Mucosa of stomach (tissue), 1 donor: Measurements from ENCODE around the gene FKBP10.
A peak's percentile ranks its signal among the peaks of the same experiment; 100 is the strongest.
"Not testable (repeated sequence)": the region's sequence is repeated elsewhere in the genome, so short reads cannot be mapped to it uniquely, and the experiment has no call there.

Experiments used
- H3K27me3 ChIP-seq: one replicate; pipeline ENCODE4 v1.7.0; 2013; ENCODE audit warnings: mild to moderate bottlenecking, low read length; ENCODE audit not compliant: control insufficient read depth, insufficient read depth
- H3K36me3 ChIP-seq: one replicate; pipeline ENCODE4 v1.7.0; 2013; ENCODE audit warnings: low read length; ENCODE audit not compliant: control insufficient read depth, insufficient read depth
- H3K4me1 ChIP-seq: one replicate; pipeline ENCODE4 v1.7.0; 2013; ENCODE audit warnings: mild to moderate bottlenecking, low read length; ENCODE audit not compliant: control insufficient read depth, insufficient read depth
- H3K4me3 ChIP-seq: one replicate; pipeline ENCODE4 v1.7.0; 2013; ENCODE audit warnings: low read length
- H3K9ac ChIP-seq: one replicate; pipeline ENCODE4 v1.7.0; 2013; ENCODE audit warnings: mild to moderate bottlenecking, low read length, moderate library complexity
- H3K9me3 ChIP-seq: one replicate; pipeline ENCODE4 v1.7.0; 2013; ENCODE audit warnings: mild to moderate bottlenecking, low read length, moderate library complexity; ENCODE audit not compliant: control insufficient read depth
- donor health status: Pancreatic carcinoma.

FKBP10 gene

GRCh38 chr17:41821776-41822175 is 9.0 kb downstream of the FKBP10 start:
- H3K36me3 ChIP-seq = no peaks in the 10 kb centered on the region

GRCh38 chr17:41822216-41823140 is 9.7 kb downstream of the FKBP10 start:
- Histone ChIP-seq H3K4me1 (no peaks in the 10 kb centered on the region), H3K9ac (no peak overlapping the region), H3K36me3 (no peaks in the 10 kb centered on the region), H3K4me3 (no peak overlapping the region), H3K9me3 (no peaks in the 10 kb centered on the region), H3K27me3 (no peaks in the 10 kb centered on the region)

More at GRCh38 chr17:41821776-41822175, 9.0 kb downstream of the FKBP10 start:
- Histone ChIP-seq H3K4me3 (no peak overlapping the region), H3K27me3 (no peaks in the 10 kb centered on the region), H3K9me3 (no peaks in the 10 kb centered on the region), H3K4me1 (no peaks in the 10 kb centered on the region), H3K9ac (no peak overlapping the region)

- Histone ChIP-seq H3K9ac (no peak overlapping the region), H3K4me1 (no peaks in the 10 kb centered on the region), H3K27me3 (no peaks in the 10 kb centered on the region), H3K9me3 (no peaks in the 10 kb centered on the region), H3K36me3 (no peaks in the 10 kb centered on the region), H3K4me3 (no peak overlapping the region)
Measured at GRCh38 chr17:41823141-41823524, 10.3 kb downstream of the FKBP10 start.

- Histone ChIP-seq H3K36me3 (no peaks in the 10 kb centered on the region), H3K27me3 (no peaks in the 10 kb centered on the region), H3K9me3 (no peaks in the 10 kb centered on the region), H3K4me1 (no peaks in the 10 kb centered on the region), H3K4me3 (no peak overlapping the region), H3K9ac (no peak overlapping the region)
Measured at GRCh38 chr17:41823580-41823979, 10.8 kb downstream of the FKBP10 start.

GRCh38 chr17:41824086-41824485 is 11.3 kb downstream of the FKBP10 start:
- Histone ChIP-seq H3K36me3 (no peaks in the 10 kb centered on the region), H3K9ac (no peak overlapping the region), H3K27me3 (no peaks in the 10 kb centered on the region), H3K9me3 (no peaks in the 10 kb centered on the region), H3K4me3 (no peak overlapping the region), H3K4me1 (no peaks in the 10 kb centered on the region)

GRCh38 chr17:41825175-41825845 is 12.5 kb downstream of the FKBP10 start:
- Histone ChIP-seq H3K9me3 (no peaks in the 10 kb centered on the region), H3K27me3 (no peaks in the 10 kb centered on the region), H3K4me3 (no peak overlapping the region), H3K4me1 (no peaks in the 10 kb centered on the region), H3K36me3 (no peaks in the 10 kb centered on the region), H3K9ac (no peak overlapping the region)

GRCh38 chr17:41829961-41830360 is 17.2 kb downstream of the FKBP10 start:
- not testable (repeated sequence) for H3K9me3 ChIP-seq

GRCh38 chr17:41835214-41835799 is 22.5 kb downstream of the FKBP10 start:
- H3K36me3 ChIP-seq = no peaks in the 10 kb centered on the region
- peak overlapping the region; percentile 25 for H3K4me3 ChIP-seq
- no peaks in the 10 kb centered on the region for H3K9me3 ChIP-seq
- H3K4me1 ChIP-seq = peaks cover 5% of the 10 kb centered on the region
- peak overlapping the region; percentile 80 for H3K9ac ChIP-seq
- no peaks in the 10 kb centered on the region for H3K27me3 ChIP-seq

More at GRCh38 chr17:41829961-41830360, 17.2 kb downstream of the FKBP10 start:
- H3K9ac ChIP-seq, H3K4me1 ChIP-seq, H3K36me3 ChIP-seq, H3K27me3 ChIP-seq, H3K4me3 ChIP-seq: not testable (repeated sequence)

GRCh38 chr17:41835800-41836549 is 23.2 kb downstream of the FKBP10 start, which contains the start of gene NT5C3B:
TSS of gene NT5C3B (minus strand) at chr17:41836232. CDS start at chr17:41836193, 39 bp downstream.
- Histone ChIP-seq H3K9ac (peak within 1 kb of the TSS; percentile 80), H3K4me3 (peak within 1 kb of the TSS; percentile 25), H3K27me3 (no peaks in the 10 kb centered on the region), H3K4me1 (peaks cover 5% of the 10 kb centered on the region), H3K9me3 (no peaks in the 10 kb centered on the region), H3K36me3 (no peaks in the 10 kb centered on the region)

- H3K9ac ChIP-seq = peak overlapping the region; percentile 39
- H3K27me3 ChIP-seq = no peaks in the 10 kb centered on the region
- H3K36me3 ChIP-seq = no peaks in the 10 kb centered on the region
- peaks cover 5% of the 10 kb centered on the region for H3K4me1 ChIP-seq
- no peak overlapping the region for H3K4me3 ChIP-seq
- H3K9me3 ChIP-seq = no peaks in the 10 kb centered on the region
Measured at GRCh38 chr17:41836550-41837196, 23.9 kb downstream of the FKBP10 start.
